ENCODE data around the gene RAPGEF1. TPM values are rescaled to one million over a fixed set of nuclear protein-coding genes. Genes with fewer than 3 reads are reported as not detected.

The RAPGEF1 gene
- total RNA-seq, 2 experiments from 2014 or later = 118 to 243 TPM

- Histone ChIP-seq H3K4me1 (ENCODE audit: insufficient read depth, low read length, poor library complexity, severe bottlenecking) (peaks cover 97% of the 10 kb centered on the region), H3K4me2 (ENCODE audit: low read length) (peak overlapping the region; percentile 82), H3K4me3 (ENCODE audit: low read depth, low read length, poor library complexity, severe bottlenecking) (peak overlapping the region; percentile 48), H4K20me1 (ENCODE audit: insufficient read depth, low read length) (no peaks in the 10 kb centered on the region), H3K79me2 (ENCODE audit: insufficient read depth, low read depth, low read length) (peaks cover 88% of the 10 kb centered on the region), H3K9me2 (ENCODE audit: insufficient read depth, low read length) (no peaks in the 10 kb centered on the region), H3K9me3 (ENCODE audit: low read length) (no peaks in the 10 kb centered on the region), H3K36me3 (ENCODE audit: insufficient read depth, low read length) (peaks cover 47% of the 10 kb centered on the region; the same call in 1 of the 2 replicates), H3K27ac (ENCODE audit: low read depth, low read length, poor library complexity, severe bottlenecking) (peak overlapping the region; percentile 100), H2AFZ (ENCODE audit: low read length) (no peak overlapping the region)
- no peak for DNase-seq (ENCODE audit: low spot score)
- ChIA-PET CTCF (ENCODE audit: unreplicated experiment) (no interaction called here), POLR2A (interaction anchor here (0.6 to 16.0 kb wide), 9 partner anchors 10 to 461 kb away, joined by 3 to 347 read pairs (median 4); no protein-coding TSS in a partner anchor)
- TF ChIP-seq CTCF (conservative IDR thresholded peaks at IDR 0.05; ENCODE audit: low read length) (no peak), EZH2phosphoT487 (IDR thresholded peaks at IDR 0.05; ENCODE audit: borderline replicate concordance, low read depth, low read length) (no peak)
- no TSS peak for BruUV-seq (replicated peaks)
- intact Hi-C loops (cut with micrococcal nuclease; ENCODE audit: unreplicated experiment) = no loop called here
Observed at GRCh38 chr9:131732061-131732526, 7.8 kb downstream of the RAPGEF1 start.

DNA sequence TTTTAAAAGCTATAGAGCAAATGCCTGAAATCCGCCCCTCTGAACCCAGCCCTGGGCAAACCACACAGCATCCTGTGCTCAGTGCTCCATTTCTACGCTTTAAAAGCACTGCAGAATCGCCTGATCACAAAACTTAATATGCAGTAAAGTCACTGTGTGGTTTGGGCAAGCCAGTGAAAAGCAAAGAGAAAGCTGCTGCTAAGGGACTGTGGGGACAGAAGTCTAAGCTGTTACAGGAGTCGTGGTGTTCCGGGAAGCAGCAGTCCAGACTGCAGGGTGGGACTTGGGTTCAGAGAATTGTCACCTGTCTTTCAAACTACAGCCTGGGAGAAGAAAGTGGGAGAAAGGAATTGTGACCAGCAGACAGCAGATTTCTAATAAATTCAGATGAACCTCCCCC is 8.2 kb downstream of the RAPGEF1 start:
- no TSS peak for BruUV-seq (replicated peaks)
- TF ChIP-seq EZH2phosphoT487 (IDR thresholded peaks at IDR 0.05; ENCODE audit: borderline replicate concordance, low read depth, low read length) (no peak), CTCF (conservative IDR thresholded peaks at IDR 0.05; ENCODE audit: low read length) (no peak)

DNA sequence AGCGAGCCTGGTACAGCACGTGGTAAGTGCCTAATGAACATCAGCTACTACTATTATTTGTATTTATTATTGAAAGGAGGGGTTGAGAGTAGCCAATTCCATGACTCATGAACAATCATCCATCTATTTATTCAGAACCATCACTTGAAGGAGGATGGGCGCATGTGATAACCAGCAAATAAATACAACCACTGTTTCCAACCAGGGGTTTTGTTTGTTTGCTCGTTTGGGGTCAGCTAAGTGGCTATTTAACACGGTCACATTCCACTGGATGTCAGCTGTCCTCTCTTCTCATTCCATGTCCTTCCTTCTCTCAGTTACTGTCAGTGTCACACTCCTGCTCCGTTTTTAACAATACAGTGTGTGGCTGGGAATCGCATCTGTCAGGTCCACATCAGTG is 8.6 kb downstream of the RAPGEF1 start:
- H3K9me2 ChIP-seq (ENCODE audit: insufficient read depth, low read length) = no peaks in the 10 kb centered on the region
- peaks cover 88% of the 10 kb centered on the region for H3K79me2 ChIP-seq (ENCODE audit: insufficient read depth, low read depth, low read length)
- H3K4me3 ChIP-seq (ENCODE audit: low read depth, low read length, poor library complexity, severe bottlenecking) = peak overlapping the region; percentile 48
- no peak for TF ChIP-seq EZH2phosphoT487 (IDR thresholded peaks at IDR 0.05; ENCODE audit: borderline replicate concordance, low read depth, low read length)
- no peak for TF ChIP-seq CTCF (conservative IDR thresholded peaks at IDR 0.05; ENCODE audit: low read length)
- peak overlapping the region; percentile 82 for H3K4me2 ChIP-seq (ENCODE audit: low read length)
- no peaks in the 10 kb centered on the region; the same call in 1 of the 2 replicates for H3K9me3 ChIP-seq (ENCODE audit: low read length)
- H3K36me3 ChIP-seq (ENCODE audit: insufficient read depth, low read length) = peaks cover 47% of the 10 kb centered on the region
- H2AFZ ChIP-seq (ENCODE audit: low read length) = no peak overlapping the region
- H3K4me1 ChIP-seq (ENCODE audit: insufficient read depth, low read length, poor library complexity, severe bottlenecking) = peaks cover 97% of the 10 kb centered on the region
- DNase-seq (ENCODE audit: low spot score) = no peak
- POLR2A ChIA-PET = interaction anchor here (0.7 to 16.0 kb wide), 9 partner anchors 11 to 66 kb away, joined by 3 to 347 read pairs (median 5); no protein-coding TSS in a partner anchor
- peak overlapping the region; percentile 100 for H3K27ac ChIP-seq (ENCODE audit: low read depth, low read length, poor library complexity, severe bottlenecking)
- intact Hi-C loops (cut with micrococcal nuclease; ENCODE audit: unreplicated experiment) = no loop called here
- CTCF ChIA-PET (ENCODE audit: unreplicated experiment) = no interaction called here
- no peaks in the 10 kb centered on the region for H4K20me1 ChIP-seq (ENCODE audit: insufficient read depth, low read length)
- BruUV-seq (replicated peaks) = no TSS peak

More for the DNA sequence above, 8.2 kb downstream of the RAPGEF1 start:
- peak overlapping the region; percentile 82 for H3K4me2 ChIP-seq (ENCODE audit: low read length)
- H4K20me1 ChIP-seq (ENCODE audit: insufficient read depth, low read length) = no peaks in the 10 kb centered on the region
- no peaks in the 10 kb centered on the region for H3K9me2 ChIP-seq (ENCODE audit: insufficient read depth, low read length)
- H3K4me1 ChIP-seq (ENCODE audit: insufficient read depth, low read length, poor library complexity, severe bottlenecking) = peaks cover 97% of the 10 kb centered on the region
- intact Hi-C loops (cut with micrococcal nuclease; ENCODE audit: unreplicated experiment) = no loop called here
- peaks cover 47% of the 10 kb centered on the region for H3K36me3 ChIP-seq (ENCODE audit: insufficient read depth, low read length)
- H3K79me2 ChIP-seq (ENCODE audit: insufficient read depth, low read depth, low read length) = peaks cover 88% of the 10 kb centered on the region
- H2AFZ ChIP-seq (ENCODE audit: low read length) = no peak overlapping the region
- peak overlapping the region; percentile 100 for H3K27ac ChIP-seq (ENCODE audit: low read depth, low read length, poor library complexity, severe bottlenecking)
- DNase-seq (ENCODE audit: low spot score) = peak; percentile 48
- ChIA-PET POLR2A (interaction anchor here (0.7 to 16.0 kb wide), 6 partner anchors 11 to 461 kb away, joined by 3 to 347 read pairs (median 4); no protein-coding TSS in a partner anchor), CTCF (ENCODE audit: unreplicated experiment) (no interaction called here)
- no peaks in the 10 kb centered on the region for H3K9me3 ChIP-seq (ENCODE audit: low read length)
- H3K4me3 ChIP-seq (ENCODE audit: low read depth, low read length, poor library complexity, severe bottlenecking) = peak overlapping the region; percentile 48
